Hepatocyte (in vitro differentiated cells): ENCODE results near the gene DPYD. TPM values are rescaled to one million over a fixed set of nuclear protein-coding genes. Genes with fewer than 3 reads are reported as not detected.

ENCODE experiments used
- DNase-seq: peaks from one replicate; pipeline ENCODE4 v3.0.0-alpha.2; 2016; ENCODE audit warnings: low spot score
- H2AFZ ChIP-seq: fragments of 200-600 bp; sonication (generic); 2 replicates; pipeline ENCODE4 v1.6.0; 2016; ENCODE audit warnings: antibody characterized with exemption, mild to moderate bottlenecking
- H3K27ac ChIP-seq: fragments of 200-600 bp; sonication (generic); 2 replicates; pipeline ENCODE4 v1.5.1; 2016; ENCODE audit warnings: mild to moderate bottlenecking
- H3K27me3 ChIP-seq: fragments of 200-600 bp; sonication (generic); 2 replicates; pipeline ENCODE4 v1.6.1; 2016
- H3K36me3 ChIP-seq: fragments of 200-600 bp; sonication (generic); replicated peaks from 2 replicates; pipeline ENCODE4 v1.5.1; 2016; ENCODE audit warnings: low read depth; ENCODE audit not compliant: insufficient read depth
- H3K4me1 ChIP-seq: fragments of 200-600 bp; sonication (generic); 2 replicates; pipeline ENCODE4 v1.5.1; 2016; ENCODE audit warnings: mild to moderate bottlenecking, moderate library complexity; ENCODE audit not compliant: insufficient read depth
- H3K4me2 ChIP-seq: fragments of 200-600 bp; sonication (generic); 2 replicates; pipeline ENCODE4 v1.6.0; 2016
- H3K4me3 ChIP-seq: fragments of 200-600 bp; sonication (generic); 2 replicates; pipeline ENCODE4 v1.5.1; 2016; ENCODE audit warnings: mild to moderate bottlenecking
- H3K79me2 ChIP-seq: fragments of 200-600 bp; sonication (generic); 2 replicates; pipeline ENCODE4 v1.6.0; 2017; ENCODE audit warnings: mild to moderate bottlenecking
- H3K9me2 ChIP-seq: fragments of 200-600 bp; sonication (generic); replicated peaks from 2 replicates; pipeline ENCODE4 v1.6.0; 2017; ENCODE audit warnings: mild to moderate bottlenecking; ENCODE audit not compliant: insufficient read depth
- H3K9me3 ChIP-seq: fragments of 200-600 bp; sonication (generic); 2 replicates; pipeline ENCODE4 v1.5.1; 2016; ENCODE audit warnings: low read depth, mild to moderate bottlenecking
- H4K20me1 ChIP-seq: fragments of 200-600 bp; sonication (generic); 2 replicates; pipeline ENCODE4 v1.6.0; 2016; ENCODE audit warnings: mild to moderate bottlenecking; ENCODE audit not compliant: insufficient read depth, poor library complexity, severe bottlenecking
- CTCF ChIP-seq: fragments of 200-600 bp; sonication (generic); IDR thresholded peaks from 2 replicates; pipeline ENCODE4 v1.5.1; 2016; ENCODE audit warnings: antibody characterized with exemption, mild to moderate bottlenecking; ENCODE audit not compliant: poor library complexity
- EZH2 ChIP-seq: fragments of 200-600 bp; sonication (generic); IDR thresholded peaks from 2 replicates; pipeline ENCODE4 v1.6.1; 2016; ENCODE audit warnings: antibody characterized with exemption, mild to moderate bottlenecking, borderline replicate concordance
- EZH2phosphoT487 ChIP-seq: fragments of 200-600 bp; sonication (generic); IDR thresholded peaks from one replicate; pipeline ENCODE4 v1.6.1; 2018; ENCODE audit warnings: antibody characterized with exemption, mild to moderate bottlenecking, low read depth, moderate library complexity; ENCODE audit not compliant: unreplicated experiment, severe bottlenecking
- WGBS: methylation state at CpG from one replicate; pipeline ENCODE4 v1.1.6; 2016; ENCODE audit warnings: low lambda C conversion rate; ENCODE audit errors: missing lambda C conversion rate; 5-methylcytosine and 5-hydroxymethylcytosine counted together
- polyA plus RNA-seq: library from polyadenylated mRNA; unstranded; fragments of >200 nt; fragmentation: Nextera tagmentation; extraction: Ambion mirVana; gene quantifications from 2 replicates; pipeline ENCODE4 v1.2.1, GENCODE V29; 2016
- total RNA-seq: library from RNA; depleted of rRNA; stranded (reverse); fragments of >200 nt; gene quantifications from 2 replicates; pipeline ENCODE4 v1.2.3, GENCODE V29; 2014

Gene DPYD
- total and polyA plus RNA-seq, 2 experiments from 2014 or later = 7.5 to 21.8 TPM

GRCh38 chr1:97691325-97691724, 229.5 kb downstream of the DPYD start:
- no peak overlapping the region for H3K27ac ChIP-seq
- no peaks in the 10 kb centered on the region for H4K20me1 ChIP-seq
- no peaks in the 10 kb centered on the region for H3K36me3 ChIP-seq
- H2AFZ ChIP-seq = no peak overlapping the region
- no peaks in the 10 kb centered on the region for H3K4me1 ChIP-seq
- H3K9me3 ChIP-seq = no peaks in the 10 kb centered on the region
- no peak overlapping the region for H3K4me2 ChIP-seq
- TF ChIP-seq CTCF (no peak), EZH2phosphoT487 (no peak), EZH2 (no peak)
- no peaks in the 10 kb centered on the region for H3K27me3 ChIP-seq
- no peak for DNase-seq
- H3K79me2 ChIP-seq = no peaks in the 10 kb centered on the region
- H3K4me3 ChIP-seq = no peak overlapping the region
- no peaks in the 10 kb centered on the region for H3K9me2 ChIP-seq

GRCh38 chr1:97685360-97685759, 235.5 kb downstream of the DPYD start:
- H2AFZ ChIP-seq = no peak overlapping the region
- no peaks in the 10 kb centered on the region for H3K79me2 ChIP-seq
- DNase-seq = no peak
- TF ChIP-seq EZH2phosphoT487 (no peak), CTCF (no peak), EZH2 (no peak)
- 71% methylated on average over 2 of the region's 2 CpGs for WGBS
- H3K9me3 ChIP-seq = no peaks in the 10 kb centered on the region
- H3K27ac ChIP-seq = no peak overlapping the region
- no peaks in the 10 kb centered on the region for H4K20me1 ChIP-seq
- no peaks in the 10 kb centered on the region for H3K36me3 ChIP-seq
- no peaks in the 10 kb centered on the region for H3K27me3 ChIP-seq
- no peak overlapping the region for H3K4me3 ChIP-seq
- no peaks in the 10 kb centered on the region for H3K9me2 ChIP-seq
- no peaks in the 10 kb centered on the region for H3K4me1 ChIP-seq
- H3K4me2 ChIP-seq = no peak overlapping the region

- Histone ChIP-seq H4K20me1 (no peaks in the 10 kb centered on the region), H3K4me1 (no peaks in the 10 kb centered on the region), H3K4me3 (no peak overlapping the region), H3K79me2 (no peaks in the 10 kb centered on the region), H3K4me2 (no peak overlapping the region), H3K9me2 (no peaks in the 10 kb centered on the region), H3K36me3 (no peaks in the 10 kb centered on the region), H3K9me3 (no peaks in the 10 kb centered on the region), H3K27me3 (no peaks in the 10 kb centered on the region), H2AFZ (no peak overlapping the region), H3K27ac (no peak overlapping the region)
- no peak for TF ChIP-seq EZH2phosphoT487
- no peak for TF ChIP-seq EZH2
- no peak for TF ChIP-seq CTCF
- DNase-seq = no peak
Measured at GRCh38 chr1:97680894-97681293, 239.9 kb downstream of the DPYD start.

- Histone ChIP-seq H3K79me2 (no peaks in the 10 kb centered on the region), H2AFZ (no peak overlapping the region), H3K4me1 (no peaks in the 10 kb centered on the region), H3K36me3 (no peaks in the 10 kb centered on the region), H3K9me2 (no peaks in the 10 kb centered on the region), H3K4me3 (no peak overlapping the region), H3K9me3 (no peaks in the 10 kb centered on the region), H4K20me1 (no peaks in the 10 kb centered on the region), H3K27me3 (no peaks in the 10 kb centered on the region), H3K27ac (no peak overlapping the region), H3K4me2 (no peak overlapping the region)
- no peak for TF ChIP-seq CTCF
- TF ChIP-seq EZH2phosphoT487 = no peak
- no peak for TF ChIP-seq EZH2
- 57% methylated on average over 3 of the region's 3 CpGs for WGBS
- DNase-seq = no peak
Measured at GRCh38 chr1:97680470-97680869, 240.4 kb downstream of the DPYD start.
